Right lobe of liver (tissue), 6 donors: ENCODE measurements around the gene CSNK1G1. TPM values are rescaled to one million over a fixed set of nuclear protein-coding genes. Genes with fewer than 3 reads are reported as not detected.

Source experiments
- ATAC-seq, 4 donors: fragments of 200-7000 bp; cut with Tn5 transposase; one replicate each; pipeline ENCODE4 v1.9.1; 2020; ENCODE audit warnings: mild to moderate bottlenecking in 4 of 4, moderate library complexity in 4 of 4
- DNase-seq, 3 donors: peaks; one replicate each; pipeline ENCODE4 v3.0.0-alpha.2; 2020
- H3K27ac ChIP-seq, 3 donors: fragments of 200-600 bp; one replicate each; pipeline ENCODE4 v1.8.0; 2022
- H3K27me3 ChIP-seq, 2 donors: fragments of 200-600 bp; one replicate each; pipeline ENCODE4 v1.8.0; 2022
- H3K36me3 ChIP-seq, 4 donors: fragments of 200-600 bp; sonication (generic) in 1 of 4; one replicate each; pipeline versions ENCODE4 v1.5.1 to v1.8.0; 2017 to 2022; ENCODE audit warnings: control low read depth in 1 of 4
- H3K4me1 ChIP-seq, 4 donors: fragments of 200-600 bp; sonication (generic) in 1 of 4; one replicate each; pipeline versions ENCODE4 v1.5.1 to v1.8.0; 2017 to 2022; ENCODE audit warnings: control low read depth in 1 of 4
- H3K4me3 ChIP-seq, 3 donors: fragments of 200-600 bp; one replicate each; pipeline ENCODE4 v1.8.0; 2022
- H3K9me3 ChIP-seq, 4 donors: fragments of 200-600 bp; sonication (generic) in 1 of 4; one replicate each; pipeline versions ENCODE4 v1.5.1 to v1.8.0; 2017 to 2022; ENCODE audit warnings: control low read depth in 1 of 4
- CTCF ChIP-seq, 4 donors: fragments of 200-600 bp in 3 of 4; fragments of 450-650 bp in 1 of 4; IDR thresholded peaks; one replicate each; pipeline versions ENCODE4 v1.5.1 to v1.8.0; 2016 to 2022; ENCODE audit warnings: antibody characterized with exemption in 4 of 4, mild to moderate bottlenecking in 2 of 4
- POLR2A ChIP-seq: fragments of 450-650 bp; IDR thresholded peaks from one replicate; pipeline ENCODE4 v1.6.1; 2017; ENCODE audit warnings: antibody characterized with exemption, mild to moderate bottlenecking
- WGBS: methylation state at CpG from one replicate; pipeline ENCODE4 v1.1.6; 2018; ENCODE audit warnings: low coverage, low lambda C conversion rate; ENCODE audit not compliant: insufficient coverage; ENCODE audit errors: missing lambda C conversion rate; 5-methylcytosine and 5-hydroxymethylcytosine counted together
- intact Hi-C, 2 donors: fragments of 100-400 bp; cut with DNase I; formaldehyde crosslinking; loops; one replicate each; pipeline versions ENCODE4 v1.11.2 to v1.14.1; 2022
- total RNA-seq, 6 experiments: library from RNA; depleted of rRNA in 2 of 6; stranded (reverse); fragments of >200 nt in 2 of 6; fragmentation: NEBNext Ultra II Directional in 3 of 6; extraction: Animal tissue kit (Norgen Biotek cat#: 25700) in 3 of 6; gene quantifications; one replicate each; pipeline versions ENCODE4 v1.1.0 to v1.2.4, GENCODE V29; 2016 to 2023
- donor health status: DM: no; HTN: yes; CAD: no.
- donor health status: DM: no; HTN: no; CAD: no.
- donor health status: DM: no; HTN: no; CAD: no.
- donor health status: DM: no; HTN: yes; CAD: no.
- donor health status: DM: no; HTN: yes; CAD: no.

CSNK1G1 gene
- total RNA-seq, 6 experiments from 2014 or later: 3.9 to 7.1 (median 5.5) TPM

GRCh38 chr15:64205202-64205601 is 150.8 kb downstream of the CSNK1G1 start:
- DNase-seq (no peak), ATAC-seq (no peak)
- TF ChIP-seq POLR2A (no peak), CTCF (IDR thresholded peaks at IDR 0.05) (no peak)
- H3K9me3 ChIP-seq: no peaks in the 10 kb centered on the region
- no peak overlapping the region for H3K27ac ChIP-seq
- H3K27me3 ChIP-seq: no peaks in the 10 kb centered on the region
- no peak overlapping the region for H3K4me3 ChIP-seq
- peaks cover 0 to 10% (median 4%) of the 10 kb centered on the region in 4 donors for H3K36me3 ChIP-seq
- intact Hi-C loops: loop anchor here (10.0 kb wide), 1 partner anchor 150 kb away; the partner anchor contains the start of gene CSNK1G1 (in 2 of the 2)
- no peaks in the 10 kb centered on the region for H3K4me1 ChIP-seq

- 90% methylated on average over 1 of the region's 1 CpG for WGBS
- Histone ChIP-seq H3K4me3 (no peak overlapping the region), H3K36me3 (peaks cover 0 to 3% (median 1%) of the 10 kb centered on the region in 4 donors), H3K27ac (no peak overlapping the region), H3K4me1 (no peaks in the 10 kb centered on the region), H3K27me3 (no peaks in the 10 kb centered on the region), H3K9me3 (no peaks in the 10 kb centered on the region)
- ATAC-seq (no peak), DNase-seq (no peak)
- TF ChIP-seq CTCF (IDR thresholded peaks at IDR 0.05): no peak
- TF ChIP-seq POLR2A: no peak
- intact Hi-C loops: no loop called here
Measured at GRCh38 chr15:64197425-64197824, 158.5 kb downstream of the CSNK1G1 start.

- no peaks in the 10 kb centered on the region for H3K27me3 ChIP-seq
- no peak overlapping the region for H3K27ac ChIP-seq
- no peak for ATAC-seq
- H3K4me3 ChIP-seq: no peak overlapping the region
- peaks cover 0 to 2% (median 0%) of the 10 kb centered on the region in 4 donors for H3K36me3 ChIP-seq
- H3K9me3 ChIP-seq: no peaks in the 10 kb centered on the region
- no peaks in the 10 kb centered on the region for H3K4me1 ChIP-seq
- DNase-seq: no peak
- intact Hi-C loops: no loop called here
- 71% methylated on average over 5 of the region's 6 CpGs for WGBS
- TF ChIP-seq CTCF (IDR thresholded peaks at IDR 0.05): no peak
- no peak for TF ChIP-seq POLR2A
Measured at GRCh38 chr15:64193971-64194370, 162.0 kb downstream of the CSNK1G1 start.

- H3K9me3 ChIP-seq: no peaks in the 10 kb centered on the region
- ATAC-seq: no peak
Measured at GRCh38 chr15:64191971-64192830, 163.8 kb downstream of the CSNK1G1 start.

More at GRCh38 chr15:64191971-64192830, 163.8 kb downstream of the CSNK1G1 start:
- Histone ChIP-seq H3K36me3 (peaks cover 0 to 2% (median 0%) of the 10 kb centered on the region in 4 donors), H3K27ac (no peak overlapping the region), H3K27me3 (no peaks in the 10 kb centered on the region), H3K4me1 (no peaks in the 10 kb centered on the region), H3K4me3 (no peak overlapping the region)
- no peak for DNase-seq
- intact Hi-C loops: no loop called here
- WGBS: 92% methylated on average over 3 of the region's 5 CpGs
- TF ChIP-seq POLR2A (no peak), CTCF (IDR thresholded peaks at IDR 0.05) (no peak)
